Subcutaneous adipose tissue (tissue), 4 donors: ENCODE data around the gene CEP164. TPM values are rescaled to one million over a fixed set of nuclear protein-coding genes. Genes with fewer than 3 reads are reported as not detected.

ENCODE experiments used
- CTCF ChIP-seq: fragments of 450-650 bp; IDR thresholded peaks from one replicate; pipeline ENCODE4 v1.5.1; 2016; ENCODE audit warnings: low read depth, mild to moderate bottlenecking, control low read depth, antibody characterized with exemption, moderate library complexity
- total RNA-seq, 4 donors: library from RNA; depleted of rRNA; stranded (reverse); fragments of >200 nt; gene quantifications; one replicate each; pipeline ENCODE4 v1.1.0, GENCODE V29; 2016

The CEP164 gene
- total RNA-seq, 4 donors from 2014 or later: 10.9 to 17.6 (median 14.6) TPM

GRCh38 chr11:117390743-117391142 is 63.1 kb downstream of the CEP164 start:
- TF ChIP-seq CTCF: no peak

GRCh38 chr11:117391181-117391580 is 63.5 kb downstream of the CEP164 start:
- no peak for TF ChIP-seq CTCF

- no peak for TF ChIP-seq CTCF
These were observed 64.5 kb downstream of the CEP164 start for GRCh38 chr11:117392001-117392690.

- no peak for TF ChIP-seq CTCF
These were observed 65.3 kb downstream of the CEP164 start for GRCh38 chr11:117392979-117393378.

- TF ChIP-seq CTCF: no peak
These were observed 66.7 kb downstream of the CEP164 start for GRCh38 chr11:117394221-117394925.

GRCh38 chr11:117395476-117395875 is 67.8 kb downstream of the CEP164 start:
- TF ChIP-seq CTCF: no peak

GRCh38 chr11:117396970-117397369 is 69.3 kb downstream of the CEP164 start:
- TF ChIP-seq CTCF: no peak
